Activated CD4-positive, alpha-beta memory T cell treated with anti-CD3 and anti-CD28 coated beads, Interleukin-2, amount 10 ng/mL, durations not matched to agents 7 days and 5 days (primary cell): ENCODE measurements around the gene C1orf52. TPM values are rescaled to one million over a fixed set of nuclear protein-coding genes. Genes with fewer than 3 reads are reported as not detected.
A peak's percentile ranks its signal among the peaks of the same experiment; 100 is the strongest.

Source experiments
- CTCF ChIA-PET: fragments of 350-600 bp; sonication (Branson Sonifier 250); formaldehyde crosslinking; loops from one replicate; lab custom pipeline; 2021; ENCODE audit warnings: antibody characterized with exemption, inconsistent platforms; lab: Charles Lee
- POLR2A ChIA-PET: fragments of 350-600 bp; sonication (Branson Sonifier 250); formaldehyde crosslinking; loops from one replicate; lab custom pipeline; 2021; ENCODE audit warnings: antibody characterized with exemption; lab: Charles Lee
- DNase-seq: peaks from one replicate; pipeline ENCODE4 v3.0.0-alpha.2; 2020
- H3K27ac Mint-ChIP-seq: one replicate; pipeline ENCODE4 v1.8.0; 2021; ENCODE audit warnings: mild to moderate bottlenecking, mixed read lengths
- H3K27me3 Mint-ChIP-seq: one replicate; pipeline ENCODE4 v1.8.0; 2021; ENCODE audit warnings: mixed read lengths
- H3K36me3 Mint-ChIP-seq: one replicate; pipeline ENCODE4 v1.8.0; 2021; ENCODE audit warnings: low read depth, mixed read lengths
- H3K4me1 Mint-ChIP-seq: one replicate; pipeline ENCODE4 v1.8.0; 2021; ENCODE audit warnings: mixed read lengths
- H3K4me3 Mint-ChIP-seq: one replicate; pipeline ENCODE4 v1.8.0; 2021; ENCODE audit warnings: mild to moderate bottlenecking, mixed read lengths
- H3K9me3 Mint-ChIP-seq: one replicate; pipeline ENCODE4 v1.8.0; 2021; ENCODE audit warnings: mixed read lengths
- total RNA-seq, 2 experiments: library from RNA; stranded (reverse); gene quantifications; one replicate each; pipeline ENCODE4 v1.2.3, GENCODE V29; 2021

C1orf52 gene
- total RNA-seq: 10 to 100 TPM; 21.4 to 22.6 TPM

GRCh38 chr1:85259118-85259911 is at the start of gene C1orf52:
C1orf52 (minus strand) TSS chr1:85259662; CDS start chr1:85259633, 29 bp downstream.
- Mint-ChIP-seq H3K4me1 (peaks cover 31% of the 10 kb centered on the region), H3K36me3 (peaks cover 45% of the 10 kb centered on the region), H3K27ac (peak within 1 kb of the TSS; percentile 90), H3K4me3 (peak within 1 kb of the TSS; percentile 90), H3K27me3 (no peaks in the 10 kb centered on the region), H3K9me3 (no peaks in the 10 kb centered on the region)
- peak; percentile 95 for DNase-seq
- ChIA-PET POLR2A (interaction anchor here (0.9 to 9.1 kb wide), 16 partner anchors 9 to 1115 kb away, joined by 3 to 127 read pairs (median 4); partner anchors contain the start of genes BCL10, MCOLN3, PRKACB and SYDE2), CTCF (interaction anchor here (0.6 to 10.6 kb wide), 46 partner anchors 9 to 1350 kb away, joined by 3 to 202 read pairs (median 4); partner anchors contain the start of genes BCL10, MCOLN2, MCOLN3 and ZNHIT6)

DNA sequence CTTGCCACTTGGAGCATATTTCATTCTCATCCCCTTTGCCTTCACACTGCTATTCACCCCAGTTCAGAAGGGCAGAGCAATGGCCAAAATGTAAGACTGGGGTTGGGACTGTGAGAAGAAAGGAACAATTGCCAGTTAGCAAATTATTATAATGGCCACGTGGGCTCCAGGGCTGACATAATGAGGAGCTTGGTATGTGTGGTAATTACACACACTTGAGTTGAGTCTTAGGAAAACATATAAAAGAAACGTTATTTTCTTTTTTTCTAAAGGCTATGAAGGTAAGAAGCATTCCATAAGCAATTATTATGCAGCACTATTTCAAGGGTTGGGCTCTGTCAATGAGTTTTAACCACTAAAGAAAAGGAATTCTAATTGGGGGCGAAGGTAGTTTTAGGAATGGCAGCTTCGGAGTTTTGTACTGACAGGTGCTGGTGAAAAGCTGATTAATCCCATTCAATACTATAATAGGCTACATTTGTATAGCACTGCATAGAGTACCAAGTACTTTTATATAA is 49.4 kb upstream of the C1orf52 start:
- Mint-ChIP-seq H3K4me3 (no peak overlapping the region), H3K9me3 (no peaks in the 10 kb centered on the region), H3K4me1 (peaks cover 4% of the 10 kb centered on the region), H3K36me3 (no peaks in the 10 kb centered on the region), H3K27me3 (peaks cover 71% of the 10 kb centered on the region), H3K27ac (no peak overlapping the region)
- no peak for DNase-seq
- ChIA-PET CTCF (interaction anchor here (0.9 to 2.1 kb wide), 6 partner anchors 11 to 385 kb away, joined by 3 to 6 read pairs (median 3); no protein-coding TSS in a partner anchor), POLR2A (interaction anchor here (1.0 to 1.1 kb wide), 2 partner anchors 11 to 32 kb away, joined by 3 to 4 read pairs; no protein-coding TSS in a partner anchor)

DNA sequence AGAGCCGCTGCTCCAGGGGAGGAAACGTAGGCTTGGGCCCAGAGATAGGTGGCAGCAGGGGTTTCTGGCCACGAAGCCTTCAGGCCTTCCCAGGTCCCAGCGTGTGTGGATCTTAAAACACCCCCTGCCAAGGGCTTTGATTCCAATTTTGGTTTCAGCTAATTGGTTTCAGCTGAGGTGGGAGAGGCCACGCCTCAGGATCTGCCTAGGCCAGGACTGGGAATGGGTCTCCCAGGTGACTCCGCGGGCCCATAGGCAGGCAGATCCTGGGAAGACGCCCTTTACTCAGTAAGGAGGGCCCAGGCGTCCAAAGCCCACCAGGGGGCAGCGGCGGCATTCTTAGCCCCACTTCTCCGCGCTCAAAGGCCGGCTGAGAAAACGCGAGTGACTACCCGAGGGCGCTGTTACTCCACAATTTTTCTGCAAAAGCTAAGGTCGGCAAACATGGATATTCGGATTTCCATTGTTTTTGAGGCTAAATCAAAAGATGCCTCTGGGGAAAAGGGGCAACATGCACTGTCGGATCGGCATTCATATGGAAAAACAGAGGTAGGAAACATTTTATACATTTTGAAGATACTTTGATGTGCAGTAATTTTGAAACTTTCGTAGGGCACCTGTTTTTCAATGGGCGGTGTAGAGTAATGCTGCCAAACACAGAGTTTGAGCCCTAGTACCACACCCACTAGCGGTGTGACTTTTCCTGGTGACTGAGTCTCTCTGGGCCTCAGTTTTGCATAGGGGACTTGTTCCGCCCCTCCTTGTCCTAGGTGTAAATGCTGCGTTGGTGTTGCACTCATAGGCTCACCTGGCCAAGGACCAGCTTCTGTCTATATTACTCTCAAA is 48.7 kb upstream of the C1orf52 start:
- no peak overlapping the region for H3K27ac Mint-ChIP-seq
- H3K9me3 Mint-ChIP-seq: no peaks in the 10 kb centered on the region
- ChIA-PET CTCF (interaction anchor here (0.7 to 2.1 kb wide), 8 partner anchors 10 to 710 kb away, joined by 3 to 7 read pairs (median 3); no protein-coding TSS in a partner anchor), POLR2A (interaction anchor here (1.0 to 1.1 kb wide), 2 partner anchors 10 to 31 kb away, joined by 3 to 4 read pairs; no protein-coding TSS in a partner anchor)
- H3K4me1 Mint-ChIP-seq: peaks cover 4% of the 10 kb centered on the region
- H3K4me3 Mint-ChIP-seq: no peak overlapping the region
- H3K36me3 Mint-ChIP-seq: no peaks in the 10 kb centered on the region
- DNase-seq: peak; percentile 53
- H3K27me3 Mint-ChIP-seq: peaks cover 72% of the 10 kb centered on the region

DNA sequence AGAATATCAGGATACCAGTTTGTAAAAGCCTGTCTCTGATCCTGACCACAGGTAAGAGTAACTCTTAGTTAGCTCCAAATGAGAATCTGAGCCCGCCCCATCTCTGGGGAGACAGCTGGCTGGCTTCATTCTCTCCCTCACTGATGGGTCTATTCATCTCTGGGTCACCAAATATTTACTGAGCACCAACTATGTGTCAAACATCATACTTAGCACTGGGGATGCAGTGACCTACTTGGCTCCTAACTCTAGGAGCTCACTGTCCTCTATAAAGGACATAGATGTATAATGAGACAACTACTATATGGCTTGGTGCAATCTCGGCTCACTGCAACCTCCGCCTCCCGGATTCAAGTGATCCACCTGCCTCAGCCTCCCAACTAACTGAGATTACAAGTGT is 46.8 kb upstream of the C1orf52 start:
- no peak for DNase-seq
- CTCF ChIA-PET: interaction anchor here (0.6 kb wide), 1 partner anchor 593 kb away, joined by 3 read pairs; no protein-coding TSS in a partner anchor
- Mint-ChIP-seq H3K4me3 (no peak overlapping the region), H3K36me3 (no peaks in the 10 kb centered on the region), H3K9me3 (no peaks in the 10 kb centered on the region), H3K27ac (no peak overlapping the region), H3K4me1 (peaks cover 4% of the 10 kb centered on the region), H3K27me3 (peaks cover 76% of the 10 kb centered on the region)
- POLR2A ChIA-PET: no interaction called here

DNA sequence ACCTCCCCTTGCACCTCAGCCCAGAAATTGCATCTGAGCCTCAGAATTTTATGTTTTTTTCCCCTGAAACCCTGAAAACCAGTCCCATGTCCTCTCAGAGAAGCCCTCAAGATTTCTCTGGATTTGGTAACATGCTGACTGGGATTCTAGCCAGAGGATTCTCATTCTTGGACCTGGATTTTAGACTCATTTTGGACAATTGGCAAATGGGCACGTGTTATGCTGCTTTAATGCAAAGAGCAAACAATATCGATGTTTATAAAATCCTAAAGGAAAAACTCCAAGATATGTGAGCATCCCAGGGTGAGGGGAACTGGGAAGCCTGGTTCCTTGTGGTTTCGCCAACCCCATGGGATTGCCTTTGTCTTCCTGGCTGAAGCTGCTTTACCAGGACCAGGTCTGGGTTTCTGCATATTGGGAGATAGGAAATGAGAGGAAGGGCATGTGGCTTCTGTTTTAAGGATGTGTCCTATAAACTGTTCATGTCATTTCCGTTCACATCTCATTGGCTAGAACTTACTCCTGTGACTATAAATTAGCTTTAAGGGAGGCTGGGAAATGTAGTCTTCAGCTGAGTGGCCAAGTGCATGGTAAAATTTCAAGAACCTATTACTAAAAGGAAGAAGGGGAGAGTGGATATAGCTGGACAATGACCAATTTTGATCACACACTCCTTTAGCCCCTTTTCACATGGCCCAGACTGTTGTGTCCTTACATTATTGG is 44.1 kb upstream of the C1orf52 start:
- DNase-seq: no peak
- ChIA-PET CTCF (no interaction called here), POLR2A (no interaction called here)
- H3K4me1 Mint-ChIP-seq: peaks cover 7% of the 10 kb centered on the region
- H3K4me3 Mint-ChIP-seq: no peak overlapping the region
- H3K27ac Mint-ChIP-seq: no peak overlapping the region
- H3K27me3 Mint-ChIP-seq: peaks cover 59% of the 10 kb centered on the region
- no peaks in the 10 kb centered on the region for H3K9me3 Mint-ChIP-seq
- no peaks in the 10 kb centered on the region for H3K36me3 Mint-ChIP-seq

DNA sequence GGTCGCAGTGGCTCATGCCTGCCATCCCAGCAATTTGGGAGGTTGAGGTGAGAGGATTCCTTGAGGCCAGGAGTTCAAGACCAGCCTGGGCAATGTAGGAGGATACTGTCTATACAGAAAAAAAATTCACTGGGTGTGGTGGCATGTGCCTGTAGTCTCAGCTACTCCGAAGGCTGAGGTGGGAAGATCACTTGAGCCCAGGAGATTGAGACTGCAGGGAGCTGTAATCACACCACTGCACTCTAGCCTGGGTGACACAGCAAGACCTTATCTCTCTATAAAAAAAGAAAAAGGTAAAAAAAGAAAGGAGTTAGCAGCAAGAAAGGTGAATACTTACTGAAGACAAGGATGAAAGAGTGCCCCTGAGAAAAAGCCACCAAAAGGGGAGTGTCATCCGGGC is 40.7 kb upstream of the C1orf52 start:
- Mint-ChIP-seq H3K27ac (no peak overlapping the region), H3K4me3 (no peak overlapping the region), H3K4me1 (peaks cover 21% of the 10 kb centered on the region), H3K27me3 (peaks cover 53% of the 10 kb centered on the region), H3K36me3 (no peaks in the 10 kb centered on the region), H3K9me3 (no peaks in the 10 kb centered on the region)
- ChIA-PET CTCF (no interaction called here), POLR2A (no interaction called here)
- no peak for DNase-seq

DNA sequence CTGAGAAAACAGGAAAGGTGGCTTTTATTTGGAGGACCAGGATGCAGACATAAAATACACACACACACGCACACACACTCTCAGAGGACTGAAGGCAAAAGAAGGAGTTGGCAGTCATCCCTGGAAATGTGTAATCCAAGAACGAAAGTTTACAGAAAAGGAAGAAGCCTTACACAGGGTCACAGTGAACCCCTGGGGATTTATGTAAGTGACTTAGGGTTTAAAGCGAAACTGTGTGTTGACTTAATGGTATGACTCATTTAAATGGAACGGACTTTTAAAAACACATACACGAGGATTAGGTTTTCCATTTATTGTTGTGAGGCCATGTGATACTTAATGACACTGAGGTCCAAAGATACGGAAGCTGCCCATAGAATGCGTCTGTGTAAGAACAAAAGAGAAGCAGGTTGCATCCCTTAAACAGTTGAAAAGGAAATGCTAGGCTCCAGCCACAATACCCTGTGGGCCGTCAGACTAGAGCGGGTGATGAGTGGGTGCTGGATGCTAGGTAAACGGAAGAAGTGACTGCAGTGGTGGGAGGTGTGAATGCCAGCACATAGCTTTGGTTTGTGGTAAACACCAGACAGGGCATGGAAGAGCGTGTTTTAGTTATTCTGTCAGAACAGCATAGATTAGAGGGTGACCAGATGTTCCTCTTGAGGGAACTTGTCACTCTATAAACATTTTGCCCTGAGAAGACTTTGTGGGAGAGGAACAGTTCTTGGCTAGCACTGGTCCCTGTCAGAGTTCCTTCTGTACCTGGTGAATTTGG is 38.6 kb upstream of the C1orf52 start:
- peaks cover 21% of the 10 kb centered on the region for H3K4me1 Mint-ChIP-seq
- no peaks in the 10 kb centered on the region for H3K36me3 Mint-ChIP-seq
- DNase-seq: peak; percentile 79
- no peaks in the 10 kb centered on the region for H3K9me3 Mint-ChIP-seq
- peaks cover 43% of the 10 kb centered on the region for H3K27me3 Mint-ChIP-seq
- peak overlapping the region; percentile 5 for H3K27ac Mint-ChIP-seq
- ChIA-PET POLR2A (interaction anchor here (0.9 to 2.2 kb wide), 3 partner anchors 10 to 22 kb away, joined by 3 to 19 read pairs (median 5); partner anchors contain the start of gene BCL10), CTCF (interaction anchor here (0.9 to 3.0 kb wide), 4 partner anchors 10 to 43 kb away, joined by 3 to 10 read pairs (median 4); partner anchors contain the start of genes BCL10 and C1orf52)
- H3K4me3 Mint-ChIP-seq: peak overlapping the region; percentile 11

DNA sequence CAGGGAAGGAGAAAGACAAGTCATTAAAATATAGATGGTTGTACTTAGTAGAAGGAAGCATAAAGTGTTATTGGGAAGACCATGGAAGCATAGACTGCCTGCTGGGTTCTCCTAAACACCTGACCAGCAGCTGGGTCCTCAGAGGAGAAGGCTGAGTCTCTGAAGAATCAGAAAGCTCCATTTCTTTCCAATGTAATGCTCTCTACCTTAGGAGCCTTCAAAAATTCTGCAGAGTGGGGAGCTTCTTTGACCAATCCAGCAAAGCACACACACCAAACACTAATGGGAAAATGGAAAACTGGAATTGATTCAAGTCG is 38.0 kb upstream of the C1orf52 start:
- POLR2A ChIA-PET: interaction anchor here (1.2 to 2.2 kb wide), 2 partner anchors 9 to 21 kb away, joined by 5 to 19 read pairs; partner anchors contain the start of gene BCL10
- CTCF ChIA-PET: interaction anchor here (1.6 to 3.0 kb wide), 2 partner anchors 21 to 38 kb away, joined by 4 to 10 read pairs; partner anchors contain the start of genes BCL10 and C1orf52
- Mint-ChIP-seq H3K4me3 (peak overlapping the region; percentile 11), H3K27me3 (peaks cover 44% of the 10 kb centered on the region), H3K9me3 (no peaks in the 10 kb centered on the region), H3K4me1 (peaks cover 21% of the 10 kb centered on the region), H3K36me3 (no peaks in the 10 kb centered on the region), H3K27ac (no peak overlapping the region)
- DNase-seq: no peak

GRCh38 chr1:85296980-85297379 is 37.5 kb upstream of the C1orf52 start:
- H3K27ac Mint-ChIP-seq: no peak overlapping the region
- no peaks in the 10 kb centered on the region for H3K9me3 Mint-ChIP-seq
- H3K4me1 Mint-ChIP-seq: peaks cover 21% of the 10 kb centered on the region
- no peak overlapping the region for H3K4me3 Mint-ChIP-seq
- no peak for DNase-seq
- peaks cover 43% of the 10 kb centered on the region for H3K27me3 Mint-ChIP-seq
- H3K36me3 Mint-ChIP-seq: no peaks in the 10 kb centered on the region
- ChIA-PET POLR2A (interaction anchor here (1.2 to 2.2 kb wide), 2 partner anchors 9 to 21 kb away, joined by 5 to 19 read pairs; partner anchors contain the start of gene BCL10), CTCF (interaction anchor here (0.6 to 3.0 kb wide), 2 partner anchors 21 to 434 kb away, joined by 4 to 10 read pairs; partner anchors contain the start of gene BCL10)

GRCh38 chr1:85295654-85296053 is 36.2 kb upstream of the C1orf52 start:
- no peak for DNase-seq
- Mint-ChIP-seq H3K27me3 (peaks cover 43% of the 10 kb centered on the region), H3K4me3 (no peak overlapping the region), H3K36me3 (no peaks in the 10 kb centered on the region), H3K27ac (no peak overlapping the region), H3K9me3 (no peaks in the 10 kb centered on the region), H3K4me1 (peaks cover 21% of the 10 kb centered on the region)
- POLR2A ChIA-PET: no interaction called here
- CTCF ChIA-PET: no interaction called here

- Mint-ChIP-seq H3K36me3 (no peaks in the 10 kb centered on the region), H3K9me3 (no peaks in the 10 kb centered on the region), H3K4me3 (no peak overlapping the region), H3K27me3 (peaks cover 50% of the 10 kb centered on the region), H3K4me1 (peaks cover 22% of the 10 kb centered on the region), H3K27ac (no peak overlapping the region)
- POLR2A ChIA-PET: no interaction called here
- CTCF ChIA-PET: no interaction called here
- no peak for DNase-seq
Measured at GRCh38 chr1:85295006-85295431, 35.6 kb upstream of the C1orf52 start.
